GM19455 (cell line): ENCODE results near the gene DGAT2.
"Not testable (repeated sequence)": the region's sequence is repeated elsewhere in the genome, so short reads cannot be mapped to it uniquely, and the experiment has no call there.

Experiments used
- ATAC-seq: cut with Tn5 transposase; IDR thresholded peaks from one replicate; pipeline ENCODE4 v1.9.1; 2021; ENCODE audit not compliant: unreplicated experiment

The DGAT2 gene

DNA sequence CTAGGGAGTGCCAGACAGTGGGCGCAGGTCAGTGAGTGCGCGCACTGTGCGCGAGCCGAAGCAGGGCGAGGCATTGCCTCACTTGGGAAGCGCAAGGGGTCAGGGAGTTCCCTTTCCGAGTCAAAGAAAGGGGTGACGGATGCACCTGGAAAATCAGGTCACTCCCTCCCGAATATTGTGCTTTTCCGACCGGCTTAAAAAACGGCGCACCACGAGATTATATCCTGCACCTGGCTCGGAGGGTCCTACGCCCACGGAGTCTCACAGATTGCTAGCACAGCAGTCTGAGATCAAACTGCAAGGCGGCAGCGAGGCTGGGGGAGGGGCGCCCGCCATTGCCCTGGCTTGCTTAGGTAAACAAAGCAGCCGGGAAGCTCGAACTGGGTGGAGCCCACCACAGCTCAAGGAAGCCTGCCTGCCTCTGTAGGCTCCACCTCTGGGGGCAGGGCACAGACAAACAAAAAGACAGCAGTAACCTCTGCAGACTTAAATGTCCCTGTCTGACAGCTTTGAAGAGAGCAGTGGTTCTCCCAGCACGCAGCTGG, 19.8 kb upstream of the DGAT2 start:
- not testable (repeated sequence) for ATAC-seq

DNA sequence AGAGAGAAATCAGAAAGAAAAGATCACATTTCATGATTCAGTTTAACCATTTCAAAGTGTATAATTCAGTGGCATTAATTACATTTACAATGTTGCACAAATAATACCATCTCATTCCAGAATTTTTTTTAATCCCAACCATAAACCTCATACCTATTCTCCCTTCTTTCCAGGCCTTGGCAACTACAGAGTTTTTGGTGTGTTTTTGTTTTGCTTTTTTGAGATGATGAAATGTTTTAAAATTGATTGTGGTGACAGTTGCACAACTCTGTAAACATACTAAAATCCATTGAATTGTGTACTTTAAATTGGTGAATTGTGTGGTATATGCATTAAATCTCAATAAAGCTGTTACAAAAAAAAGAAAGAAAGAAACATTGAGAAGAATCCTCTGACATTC, 13.6 kb upstream of the DGAT2 start:
- not testable (repeated sequence) for ATAC-seq

DNA sequence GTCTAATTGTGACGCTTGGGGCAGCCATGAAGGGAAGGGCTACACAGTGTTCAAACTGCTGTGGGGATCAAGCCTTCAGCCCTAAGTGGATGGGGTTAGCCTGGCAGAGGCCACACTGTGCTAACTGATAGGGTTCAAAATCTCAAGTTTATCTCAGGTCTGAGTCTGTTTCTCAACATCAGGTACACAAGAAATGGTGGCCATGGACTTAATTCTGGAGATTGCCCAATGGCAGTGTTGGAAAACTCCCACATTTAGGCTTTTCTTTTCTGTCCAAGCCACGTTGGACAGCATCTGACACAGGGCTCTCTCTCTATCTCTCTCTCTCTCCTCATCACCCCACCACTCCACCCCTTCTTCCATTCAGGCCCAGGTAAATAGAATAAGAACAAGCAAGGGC, 10.9 kb upstream of the DGAT2 start:
- no peak for ATAC-seq

DNA sequence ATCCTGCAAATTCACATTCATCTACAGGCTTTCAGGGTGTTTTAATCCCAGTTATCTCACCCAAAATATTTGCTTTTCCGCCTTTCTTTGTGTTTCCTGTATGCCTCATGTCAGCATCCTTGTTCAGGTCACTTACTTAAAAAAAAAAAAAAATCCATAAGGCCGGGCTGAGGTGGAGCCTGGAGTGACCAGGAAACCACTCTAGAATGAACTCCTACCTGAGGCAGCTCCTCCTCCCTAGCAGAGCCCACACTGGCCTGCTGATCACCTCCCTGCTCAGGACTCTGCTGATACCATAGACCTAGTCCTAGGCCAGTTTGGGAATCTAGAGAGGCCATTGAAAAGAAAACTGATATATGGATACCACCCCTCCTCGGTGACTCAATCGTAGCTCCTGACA, 8.7 kb upstream of the DGAT2 start:
- ATAC-seq = no peak

DNA sequence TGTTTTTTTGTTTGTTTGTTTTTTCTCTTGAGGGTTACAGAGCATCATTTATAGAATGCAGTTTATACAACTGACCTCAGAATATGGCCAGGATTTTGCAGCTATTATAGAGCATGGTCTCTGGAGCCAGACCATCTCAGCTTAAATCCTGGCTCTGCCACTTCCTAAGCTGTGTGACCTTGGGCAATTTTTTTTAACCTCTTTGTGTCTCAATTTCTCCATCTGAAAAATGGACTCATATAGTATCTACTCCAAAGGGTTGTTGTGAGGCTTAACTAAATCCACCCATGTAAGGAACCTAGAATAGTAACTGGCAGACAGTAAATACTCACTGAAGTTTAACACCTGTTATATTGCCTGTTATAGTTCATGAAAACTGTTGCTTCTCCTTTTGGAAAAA, 8.3 kb upstream of the DGAT2 start:
- no peak for ATAC-seq

DNA sequence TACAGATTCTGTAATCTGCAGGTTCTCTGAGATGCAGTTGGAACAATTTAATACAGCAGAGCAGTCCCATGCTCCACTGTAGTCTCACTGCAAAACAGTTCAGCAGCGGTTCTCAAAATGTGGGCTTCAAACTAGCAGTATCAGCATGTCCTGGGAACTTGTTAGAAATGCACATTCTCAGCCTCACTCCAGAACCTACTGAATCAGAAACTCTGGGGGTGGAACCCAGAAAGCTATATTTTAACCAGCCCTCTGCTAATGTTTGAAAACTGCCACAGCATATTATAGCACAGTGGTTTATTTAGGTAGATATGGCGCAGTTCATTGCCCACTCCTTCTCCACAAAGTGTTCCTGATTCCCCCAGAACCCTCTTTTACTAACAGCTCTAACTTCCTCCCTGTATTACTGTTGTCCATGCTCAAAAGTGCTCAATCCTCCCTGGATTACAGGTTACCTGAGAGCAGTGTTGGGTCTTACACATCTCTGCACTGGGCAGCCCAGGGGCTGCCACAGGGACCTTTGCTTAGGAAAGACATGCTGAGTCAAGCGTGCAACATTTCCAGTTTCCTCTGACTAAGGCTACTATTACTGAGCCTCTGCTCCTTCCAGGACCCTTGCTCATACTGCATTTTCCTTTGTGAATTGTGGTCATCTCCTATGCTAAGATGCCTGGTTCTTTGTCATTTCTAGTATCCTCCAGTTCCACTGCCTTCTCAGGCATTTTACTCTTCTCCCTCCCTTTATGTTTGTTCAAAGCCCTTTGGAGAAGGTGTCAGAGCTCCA, 7.7 kb upstream of the DGAT2 start:
- ATAC-seq = no peak

DNA sequence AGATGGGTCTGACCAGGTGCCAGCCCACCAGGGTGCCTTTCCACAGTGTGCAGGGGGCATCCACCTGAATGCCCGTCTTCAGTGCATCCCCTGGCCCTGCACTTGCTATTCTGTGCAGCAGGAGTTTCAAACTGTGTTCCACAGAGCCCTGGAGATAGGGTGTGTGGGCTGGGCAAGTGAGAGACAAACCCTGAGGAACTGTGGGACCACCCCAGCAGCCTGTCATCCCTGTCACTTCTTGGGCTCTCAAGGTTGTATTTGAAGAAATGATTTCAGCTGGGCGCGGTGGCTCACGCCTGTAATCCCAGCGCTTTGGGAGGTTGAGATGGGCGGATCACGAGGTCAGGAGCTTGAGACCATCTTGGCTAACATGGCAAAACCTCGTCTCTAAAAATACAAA, 6.4 kb upstream of the DGAT2 start:
- ATAC-seq = no peak

DNA sequence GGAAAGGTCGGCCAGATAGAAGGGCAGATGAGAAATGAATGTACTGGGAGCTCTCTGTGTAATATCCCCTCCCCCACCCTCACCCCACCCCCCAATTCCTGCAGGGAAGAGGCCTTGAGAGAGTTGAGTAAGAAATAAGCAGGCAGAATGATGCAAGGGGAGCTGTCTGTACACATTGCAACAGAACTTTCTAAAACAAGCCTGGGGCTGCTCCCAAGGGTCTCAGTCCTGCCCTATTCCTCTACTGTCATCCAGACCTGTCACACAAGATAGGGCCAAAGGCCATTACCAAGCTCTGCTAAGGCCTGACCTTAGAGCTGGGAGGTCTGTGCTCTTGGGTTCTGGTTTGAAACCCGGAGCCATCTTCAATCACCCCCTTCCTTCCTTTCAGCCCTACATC, 5.7 kb upstream of the DGAT2 start:
- ATAC-seq = no peak

DNA sequence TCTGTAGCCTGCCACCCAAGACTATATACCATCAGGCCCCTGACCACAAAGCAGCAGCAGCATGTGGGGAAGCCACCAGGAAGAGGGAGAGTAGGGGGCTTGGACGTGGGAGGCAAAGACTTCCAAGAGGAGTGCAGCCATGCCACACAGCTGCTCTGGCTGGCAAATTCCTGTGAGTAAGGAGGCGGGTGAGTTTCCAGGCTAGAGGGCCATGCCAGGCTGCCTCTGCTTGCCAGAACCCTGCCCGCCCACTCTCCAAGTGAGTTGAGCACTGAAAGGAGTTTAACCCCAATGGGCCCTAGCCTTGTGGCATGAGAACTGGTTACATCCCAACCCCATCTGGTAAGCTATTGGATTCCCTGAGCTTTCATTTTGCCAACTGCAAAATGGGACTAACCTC, 4.7 kb upstream of the DGAT2 start:
- ATAC-seq = no peak

DNA sequence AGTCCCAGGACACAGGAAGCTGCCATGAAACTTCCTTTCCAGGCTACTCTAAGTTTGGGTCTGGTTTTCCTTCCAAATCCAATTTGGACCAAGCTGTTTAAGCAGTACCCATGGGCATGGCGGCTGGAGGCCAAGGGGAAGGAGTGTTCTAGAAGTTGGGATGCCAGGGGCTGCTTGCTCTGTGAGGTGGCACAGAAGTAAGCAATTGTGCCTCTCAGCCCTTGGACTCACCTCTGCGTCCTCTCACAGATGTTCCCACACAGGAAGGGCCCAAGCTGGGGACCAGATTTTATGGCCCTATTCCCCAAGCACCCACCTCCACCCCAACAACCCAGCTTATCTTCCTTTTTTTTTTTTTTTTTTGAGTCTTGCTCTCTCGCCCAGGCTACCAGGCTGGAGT, 3.5 kb upstream of the DGAT2 start:
- no peak for ATAC-seq

DNA sequence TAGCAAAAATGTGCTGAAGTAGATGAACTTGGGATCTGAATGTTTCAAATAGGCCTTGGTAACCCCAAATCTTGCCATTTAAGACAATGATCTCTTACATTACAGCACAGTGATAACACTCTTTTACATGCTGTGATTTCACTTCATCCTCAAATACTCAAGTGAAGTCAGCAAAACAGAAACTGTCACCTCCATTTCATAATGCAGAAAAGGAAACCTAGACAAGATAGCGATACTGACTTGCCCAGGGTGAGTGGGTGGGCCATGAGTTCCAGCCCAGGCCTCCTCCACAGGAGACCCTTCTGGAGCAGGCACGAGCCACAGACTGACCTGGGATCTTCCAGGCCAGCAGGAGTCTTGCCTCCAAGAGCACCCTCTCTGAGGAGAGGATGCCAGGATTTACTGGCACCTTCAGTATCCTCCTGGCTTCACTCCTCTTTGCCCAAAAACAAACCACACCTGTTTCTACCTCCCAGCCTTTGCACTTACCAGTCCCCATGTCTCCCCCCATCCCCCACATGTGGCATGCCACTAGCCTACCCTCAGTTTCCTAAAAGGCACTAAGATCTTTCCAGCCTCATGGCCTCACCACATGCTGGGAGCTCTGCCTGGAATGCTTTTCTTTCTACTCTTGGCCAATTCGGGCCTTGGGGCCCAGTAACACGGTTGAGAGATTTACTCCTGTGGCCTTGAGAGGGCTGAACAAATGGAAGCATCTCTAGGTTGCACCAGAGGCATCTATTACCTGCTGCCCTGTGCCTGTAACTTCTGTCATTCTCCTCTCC, 1.9 kb upstream of the DGAT2 start:
- ATAC-seq = no peak

DNA sequence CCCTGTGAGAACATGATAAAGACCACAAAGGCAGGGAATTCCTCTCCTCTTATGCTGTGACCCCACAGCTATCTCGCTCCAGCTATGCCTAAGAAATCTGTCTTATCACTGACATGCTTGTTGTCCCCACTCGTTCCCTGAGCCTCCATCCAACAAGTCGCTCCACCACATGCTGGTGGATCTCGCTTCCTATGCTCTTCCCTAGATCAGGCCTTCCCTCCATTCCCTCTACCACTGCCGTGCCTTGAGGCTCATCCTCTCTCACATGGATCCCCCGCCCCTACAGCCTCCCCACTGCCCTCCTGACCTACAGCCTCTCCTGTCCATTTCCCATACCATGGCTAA, 1.4 kb upstream of the DGAT2 start:
- no peak for ATAC-seq

DNA sequence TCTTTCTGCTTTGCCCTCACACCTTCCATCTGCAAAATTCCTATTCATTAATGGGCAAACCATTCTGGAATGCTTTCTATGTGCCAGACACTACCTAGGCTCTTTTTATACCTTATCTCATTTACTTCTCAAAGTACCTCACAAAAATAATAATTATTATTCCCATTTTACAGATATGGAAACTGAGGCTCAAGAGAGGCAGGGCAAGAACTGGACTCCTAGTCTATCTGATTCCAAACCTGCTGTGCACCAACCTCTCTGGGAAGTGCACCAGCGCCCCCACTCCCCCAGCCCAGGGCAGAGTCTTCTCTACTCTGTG, 826 bp upstream of the DGAT2 start:
- no peak for ATAC-seq

DNA sequence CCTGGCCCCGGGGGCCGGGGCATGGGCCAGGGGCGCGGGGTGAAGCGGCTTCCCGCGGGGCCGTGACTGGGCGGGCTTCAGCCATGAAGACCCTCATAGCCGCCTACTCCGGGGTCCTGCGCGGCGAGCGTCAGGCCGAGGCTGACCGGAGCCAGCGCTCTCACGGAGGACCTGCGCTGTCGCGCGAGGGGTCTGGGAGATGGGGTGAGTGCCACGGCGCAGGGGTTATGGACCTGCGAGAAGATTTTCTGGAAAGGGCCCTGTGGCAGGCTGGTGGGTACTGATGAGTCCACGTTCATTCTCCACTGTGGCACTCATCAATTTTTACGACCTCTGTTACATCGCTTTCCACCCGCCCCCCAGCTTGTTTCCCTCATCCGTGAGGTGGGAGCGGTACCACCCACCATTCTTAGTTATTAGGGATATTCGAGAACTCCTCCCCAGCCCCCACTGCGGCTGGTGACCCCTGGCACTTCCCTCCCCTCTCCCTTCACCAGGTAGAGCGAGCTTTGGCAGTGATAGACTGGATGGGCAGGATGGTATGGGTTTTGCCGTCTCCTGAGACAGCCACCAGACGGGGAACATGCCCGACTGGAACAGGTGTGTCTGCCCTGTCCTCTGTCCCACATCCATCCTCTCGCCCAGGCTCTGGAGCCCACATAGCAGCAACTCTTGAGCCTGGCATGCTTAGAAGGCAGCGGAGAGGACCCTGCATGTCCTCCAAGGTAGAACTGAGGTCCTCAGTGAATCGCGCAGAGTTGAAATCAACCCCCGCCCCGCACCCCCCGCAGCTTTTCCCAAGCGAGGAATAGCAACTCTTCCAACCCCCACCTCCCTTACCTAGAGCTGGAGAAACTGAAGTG, 562 bp downstream of the DGAT2 start:
- ATAC-seq = peak; percentile 2

DNA sequence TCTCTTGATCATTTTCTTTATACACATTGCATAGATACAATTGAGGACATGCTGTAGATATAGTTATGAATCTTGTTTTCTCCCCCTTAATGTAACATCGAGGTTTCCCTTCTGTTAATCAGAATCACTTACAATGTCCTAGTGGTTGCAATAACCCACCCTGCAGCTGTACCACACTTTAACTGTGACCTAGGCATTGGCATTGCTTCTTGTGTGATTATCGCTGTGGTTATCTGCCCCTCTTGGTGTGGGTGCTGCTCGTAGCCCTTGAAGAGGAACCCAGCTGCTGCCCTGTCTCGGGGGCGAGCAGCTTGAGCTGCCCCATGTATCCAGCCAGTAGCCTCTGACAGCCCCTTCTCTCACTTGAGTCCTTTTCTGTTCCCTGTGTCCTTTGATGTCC, 1.5 kb downstream of the DGAT2 start:
- ATAC-seq = no peak

DNA sequence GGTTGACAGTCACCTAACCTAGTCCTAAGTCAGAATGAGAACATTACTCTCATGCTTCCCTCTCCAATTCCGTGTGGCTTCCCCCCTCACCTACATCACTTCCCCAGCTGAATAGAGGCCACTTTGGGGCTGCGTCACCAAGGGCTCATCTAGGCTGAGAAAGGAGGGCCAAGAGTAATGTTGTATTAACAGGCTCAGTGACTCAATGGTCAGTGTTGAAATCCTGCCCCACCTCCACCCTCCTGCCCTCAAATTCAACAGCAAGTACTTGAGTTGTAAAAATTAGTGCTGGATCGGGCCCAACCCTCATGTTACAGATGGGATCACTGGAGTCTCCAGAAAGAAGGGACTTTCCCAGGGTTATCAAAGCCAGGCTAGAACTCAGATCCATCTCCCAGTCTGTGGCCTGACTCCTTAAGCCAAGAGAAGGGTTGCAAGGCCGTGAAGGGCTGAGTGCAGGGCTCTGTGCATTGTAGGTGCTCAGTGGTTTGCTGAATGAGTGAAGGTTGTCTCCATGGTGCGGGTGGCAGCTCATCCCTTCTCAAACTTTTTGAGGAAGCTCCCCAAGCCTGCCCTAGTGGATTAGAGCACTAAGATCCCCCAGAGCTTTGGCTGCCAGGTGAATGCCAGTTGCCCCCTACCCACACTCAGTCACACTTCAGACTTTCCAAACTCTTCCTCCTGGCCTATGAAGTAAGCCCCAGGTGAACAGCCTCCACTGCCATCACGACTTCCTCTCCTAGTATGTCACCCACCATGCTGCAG, 3.2 kb downstream of the DGAT2 start:
- no peak for ATAC-seq

DNA sequence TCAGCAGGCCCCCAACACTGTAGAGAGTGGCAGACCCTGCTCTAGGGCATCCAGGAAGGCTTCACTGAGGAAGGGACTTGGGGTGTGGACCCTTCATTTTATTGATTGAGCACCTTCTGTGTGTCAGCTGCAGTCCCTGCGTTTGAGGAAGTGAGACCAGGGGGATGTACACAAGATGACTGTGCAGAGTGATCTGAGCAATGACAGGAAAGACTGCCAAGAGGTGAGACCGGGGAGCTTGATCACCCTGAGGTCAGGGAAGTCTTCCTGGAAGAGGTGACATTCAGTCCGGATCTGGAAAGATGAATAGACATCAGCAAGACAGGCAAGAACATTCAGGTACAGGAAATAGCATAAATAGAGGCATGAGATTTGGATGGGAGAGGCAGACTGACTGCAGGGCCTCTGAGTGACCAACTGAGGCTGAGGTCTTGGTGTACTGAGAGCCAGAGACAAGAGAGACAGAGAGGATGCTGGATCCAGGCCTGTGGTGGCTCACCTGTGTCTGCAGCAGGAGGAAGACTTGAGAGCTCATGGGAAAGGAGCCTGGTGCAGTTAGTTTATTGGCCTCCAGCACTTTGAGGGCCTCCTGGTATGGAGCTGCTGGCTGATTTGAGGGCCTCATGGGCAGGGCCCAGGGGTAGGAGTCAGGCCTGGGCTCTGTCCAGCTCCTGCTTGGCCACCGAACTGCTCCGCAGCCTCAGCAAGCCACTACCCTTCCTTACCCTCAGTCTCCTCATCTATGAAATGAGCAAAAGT, 5.2 kb downstream of the DGAT2 start:
- ATAC-seq = peak; percentile 82

DNA sequence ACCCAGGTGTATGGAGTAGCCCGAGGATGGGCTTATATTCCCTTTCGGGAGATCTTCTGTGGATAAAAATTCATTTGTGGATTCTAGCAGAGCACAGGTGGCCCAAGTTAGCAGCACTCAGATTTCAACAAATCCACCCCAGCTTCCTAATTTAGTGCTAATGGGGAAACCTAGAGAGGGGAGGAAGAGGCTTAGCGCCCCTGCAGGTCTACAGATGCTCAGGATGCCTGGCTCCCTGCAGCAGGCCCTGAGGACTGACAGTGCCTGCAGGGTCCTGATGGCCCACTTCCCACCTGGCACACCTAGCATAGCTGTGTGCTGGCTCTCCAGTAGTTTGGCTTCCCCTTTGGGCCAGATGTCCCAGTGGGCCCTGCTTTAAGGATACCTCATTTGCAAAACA, 6.5 kb downstream of the DGAT2 start:
- no peak for ATAC-seq

DNA sequence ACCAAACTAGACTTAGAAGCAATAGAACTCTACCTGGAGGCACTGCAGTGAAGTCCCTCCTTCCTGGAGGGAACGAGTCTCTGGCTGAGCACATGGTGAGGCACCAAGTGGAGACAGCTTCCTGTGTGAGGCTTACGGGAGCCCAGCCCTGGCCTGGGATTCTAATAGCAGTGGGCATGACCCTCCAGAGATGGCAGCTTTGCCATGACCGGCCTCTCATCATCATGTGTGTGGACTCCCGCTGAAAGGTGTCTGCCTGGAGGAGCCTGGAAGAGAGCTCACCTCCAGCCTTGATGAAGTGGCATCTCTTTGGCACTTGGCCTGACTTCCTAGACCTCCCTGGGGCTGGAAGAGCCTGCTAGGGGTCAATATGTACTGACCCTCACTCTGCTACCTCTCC, 8.0 kb downstream of the DGAT2 start:
- ATAC-seq = no peak

DNA sequence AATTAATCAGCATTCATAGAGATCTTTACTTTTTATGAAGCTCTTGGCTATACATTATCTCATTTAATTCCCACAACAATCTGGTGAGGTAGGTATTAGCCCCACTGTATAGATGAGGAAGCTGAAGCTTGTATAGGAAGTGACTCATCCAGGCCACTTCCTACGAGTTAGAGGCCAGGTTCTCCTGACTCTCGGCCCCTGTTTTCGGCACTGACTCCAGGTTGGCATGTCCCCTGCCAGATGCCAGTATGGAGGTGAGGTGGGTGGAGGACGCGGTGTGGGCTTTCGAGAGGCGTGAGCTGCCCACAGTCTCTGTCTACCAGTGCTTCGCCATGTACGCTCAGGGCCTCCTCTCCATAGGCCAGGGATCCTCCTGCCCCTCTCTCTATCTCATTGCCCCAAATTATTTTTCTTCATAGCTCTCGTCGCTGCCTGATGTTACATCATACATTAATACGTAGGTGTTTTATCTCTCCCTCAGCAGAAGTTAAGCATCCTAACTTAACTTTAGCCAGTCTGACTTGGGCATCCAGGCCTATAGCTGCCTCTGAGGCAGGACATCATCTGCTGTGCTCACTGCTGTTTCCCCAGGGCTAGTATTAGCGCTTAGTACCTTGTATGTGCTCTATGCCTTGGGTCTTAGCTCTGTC, 9.0 kb downstream of the DGAT2 start:
- no peak for ATAC-seq
